H1 (cell line): ENCODE results near the gene SHISA9. TPM values are rescaled to one million over a fixed set of nuclear protein-coding genes. Genes with fewer than 3 reads are reported as not detected.

Experiments used
- CTCF ChIA-PET: fragments of 300-600 bp; sonication (Branson Sonifier 250); formaldehyde crosslinking; loops from one replicate; lab custom pipeline; 2021; ENCODE audit not compliant: partially characterized antibody; lab: Charles Lee
- POLR2A ChIA-PET: fragments of 300-600 bp; sonication (Branson Sonifier 250); formaldehyde crosslinking; loops from one replicate; lab custom pipeline; 2021; ENCODE audit warnings: inconsistent platforms; ENCODE audit not compliant: partially characterized antibody; lab: Charles Lee
- DNase-seq, 2 experiments: peaks; one replicate each; pipeline versions ENCODE4 v3.0.0 to v3.0.0-alpha.2; 2010 to 2022; ENCODE audit warnings: low spot score in 2 of 2, low read depth in 1 of 2, mixed read lengths in 1 of 2
- FAIRE-seq: peaks from 2 replicates; lab custom pipeline; 2011; peaks lifted over from hg19 to GRCh38; lab: Jason Lieb, UNC
- H2AFZ ChIP-seq: 2 replicates; pipeline ENCODE4 v1.8.1; 2012; ENCODE audit warnings: low read length, inconsistent platforms
- H2AK5ac ChIP-seq: 2 replicates; pipeline ENCODE4 v1.6.1; 2013; ENCODE audit warnings: low read depth, low read length
- H2BK120ac ChIP-seq: replicated peaks from 2 replicates; pipeline ENCODE3; 2013; ENCODE audit warnings: low read depth, low read length, inconsistent platforms
- H2BK12ac ChIP-seq: 2 replicates; pipeline ENCODE4 v1.6.1; 2013; ENCODE audit warnings: low read depth, low read length
- H2BK15ac ChIP-seq: 2 replicates; pipeline ENCODE4 v1.6.1; 2013; ENCODE audit warnings: low read length
- H2BK20ac ChIP-seq: 2 replicates; pipeline ENCODE4 v1.6.1; 2013; ENCODE audit warnings: low read length
- H2BK5ac ChIP-seq: 2 replicates; pipeline ENCODE4 v1.6.1; 2013; ENCODE audit warnings: low read depth, low read length
- H3K14ac ChIP-seq: 2 replicates; pipeline ENCODE4 v1.6.1; 2013; ENCODE audit warnings: inconsistent platforms; ENCODE audit not compliant: insufficient read length
- H3K18ac ChIP-seq: 2 replicates; pipeline ENCODE4 v1.6.1; 2013; ENCODE audit warnings: low read length; ENCODE audit errors: extremely low read depth
- H3K23ac ChIP-seq: 2 replicates; pipeline ENCODE4 v1.6.1; 2013; ENCODE audit warnings: inconsistent platforms; ENCODE audit not compliant: insufficient read length
- H3K23me2 ChIP-seq: 2 replicates; pipeline ENCODE4 v1.6.1; 2013; ENCODE audit warnings: low read depth, low read length
- H3K27ac ChIP-seq: 2 replicates; pipeline ENCODE4 v1.6.1; 2011; ENCODE audit warnings: low read depth, low read length, inconsistent platforms
- H3K27me3 ChIP-seq, 4 experiments: replicated peaks in 1 of 4; 1 replicate in 1 of 4; 2 replicates in 3 of 4; pipeline versions ENCODE4 v1.6.1 to v1.8.1; 2011 to 2013; ENCODE audit warnings: low read length in 3 of 4, mild to moderate bottlenecking in 3 of 4, inconsistent platforms in 2 of 4, mixed read lengths in 2 of 4, moderate library complexity in 1 of 4; ENCODE audit not compliant: control insufficient read depth in 3 of 4, insufficient read depth in 3 of 4; ENCODE audit errors: extremely low read depth in 1 of 4
- H3K36me3 ChIP-seq, 4 experiments: 2 replicates each; pipeline versions ENCODE4 v1.6.1 to v1.8.1; 2011 to 2013; ENCODE audit warnings: mild to moderate bottlenecking in 4 of 4, low read length in 3 of 4, moderate library complexity in 2 of 4, control low read depth in 1 of 4, inconsistent platforms in 1 of 4; ENCODE audit not compliant: insufficient read depth in 4 of 4, control insufficient read depth in 2 of 4
- H3K4ac ChIP-seq: replicated peaks from 2 replicates; pipeline ENCODE3; 2013; ENCODE audit warnings: low read length, low read depth, mixed read lengths, inconsistent platforms; ENCODE audit not compliant: insufficient read length
- H3K4me1 ChIP-seq, 4 experiments: replicated peaks in 1 of 4; 1 replicate in 1 of 4; 2 replicates in 3 of 4; pipeline versions ENCODE4 v1.6.1 to v1.8.1; 2011 to 2013; ENCODE audit warnings: low read length in 3 of 4, inconsistent platforms in 2 of 4, mixed read lengths in 1 of 4; ENCODE audit not compliant: insufficient read depth in 4 of 4, control insufficient read depth in 3 of 4
- H3K4me2 ChIP-seq, 2 experiments: 2 replicates each; pipeline versions ENCODE4 v1.6.1 to v1.8.1; 2011 to 2013; ENCODE audit warnings: low read depth in 2 of 2, low read length in 2 of 2, control low read depth in 1 of 2, inconsistent platforms in 1 of 2, mild to moderate bottlenecking in 1 of 2; ENCODE audit not compliant: insufficient read depth in 1 of 2
- H3K4me3 ChIP-seq, 4 experiments: fragments of 200-600, 300-600 bp in 1 of 4; sonication (generic), shearing (Covaris generic), sonication (Bioruptor Twin) in 1 of 4; 2 replicates each; pipeline versions ENCODE4 v1.5.1 to v1.8.1; 2011 to 2016; ENCODE audit warnings: low read length in 4 of 4, low read depth in 3 of 4, control low read depth in 2 of 4, inconsistent platforms in 2 of 4, mild to moderate bottlenecking in 2 of 4, mixed read lengths in 1 of 4, moderate library complexity in 1 of 4; ENCODE audit not compliant: insufficient read depth in 2 of 4; ENCODE audit errors: extremely low read depth in 1 of 4
- H3K56ac ChIP-seq: replicated peaks from 2 replicates; pipeline ENCODE3; 2013; ENCODE audit warnings: low read depth, mild to moderate bottlenecking, mixed read lengths, low read length, inconsistent platforms; ENCODE audit not compliant: insufficient read length
- H3K79me1 ChIP-seq: 2 replicates; pipeline ENCODE4 v1.6.1; 2013; ENCODE audit warnings: low read depth, low read length, control low read depth
- H3K79me2 ChIP-seq, 2 experiments: 2 replicates each; pipeline versions ENCODE4 v1.6.1 to v1.8.1; 2012 to 2013; ENCODE audit warnings: low read length in 2 of 2, mild to moderate bottlenecking in 2 of 2, inconsistent platforms in 1 of 2; ENCODE audit not compliant: insufficient read depth in 2 of 2, control insufficient read depth in 1 of 2
- H3K9ac ChIP-seq, 4 experiments: replicated peaks in 1 of 4; 1 replicate in 1 of 4; 2 replicates in 3 of 4; pipeline versions ENCODE4 v1.6.1 to v1.8.1; 2011 to 2013; ENCODE audit warnings: low read depth in 3 of 4, low read length in 3 of 4, control low read depth in 2 of 4, mild to moderate bottlenecking in 2 of 4, moderate library complexity in 2 of 4, inconsistent platforms in 1 of 4; ENCODE audit errors: extremely low read depth in 1 of 4
- H3K9me3 ChIP-seq, 2 experiments: 2 replicates each; pipeline versions ENCODE4 v1.6.1 to v1.8.1; 2012 to 2013; ENCODE audit warnings: mild to moderate bottlenecking in 2 of 2, moderate library complexity in 2 of 2, control low read depth in 1 of 2, inconsistent platforms in 1 of 2, low read depth in 1 of 2, low read length in 1 of 2, mixed read lengths in 1 of 2; ENCODE audit not compliant: insufficient read depth in 2 of 2
- H4K20me1 ChIP-seq, 2 experiments: replicated peaks in 1 of 2; 2 replicates each; pipeline versions ENCODE3 to v1.8.1; 2011 to 2013; ENCODE audit warnings: inconsistent platforms in 2 of 2, low read length in 2 of 2, mild to moderate bottlenecking in 1 of 2; ENCODE audit not compliant: insufficient read depth in 2 of 2, control insufficient read depth in 1 of 2
- H4K5ac ChIP-seq: 2 replicates; pipeline ENCODE4 v1.6.1; 2013; ENCODE audit warnings: low read length, low read depth, mixed read lengths, inconsistent platforms; ENCODE audit not compliant: insufficient read length
- H4K8ac ChIP-seq: 2 replicates; pipeline ENCODE4 v1.8.0; 2013; ENCODE audit warnings: mild to moderate bottlenecking, moderate library complexity, low read length, inconsistent platforms; ENCODE audit not compliant: insufficient read depth; ENCODE audit errors: extremely low read depth
- H4K91ac ChIP-seq: replicated peaks from 2 replicates; pipeline ENCODE3; 2013; ENCODE audit warnings: low read length, mixed read lengths, inconsistent platforms; ENCODE audit not compliant: insufficient read length
- POU5F1 ChIP-seq: IDR thresholded peaks from 2 replicates; pipeline ENCODE4 v1.6.1; 2011; ENCODE audit warnings: low read depth, mild to moderate bottlenecking, low read length, moderate library complexity
- RBBP5 ChIP-seq: IDR thresholded peaks from 2 replicates; pipeline ENCODE4 v1.7.1; 2012; ENCODE audit warnings: low read depth, mild to moderate bottlenecking, inconsistent platforms, low read length, moderate library complexity, borderline replicate concordance
- WGBS, 2 experiments: shearing (Covaris generic) in 1 of 2; methylation state at CpG; one replicate each; pipeline versions ENCODE4 v1.1.6 to v1.1.7; 2013 to 2015; ENCODE audit warnings: low lambda C conversion rate in 2 of 2, mixed read lengths in 2 of 2, inconsistent platforms in 1 of 2, low coverage in 1 of 2, missing lambda C conversion rate in 1 of 2; ENCODE audit not compliant: insufficient replicate concordance in 2 of 2, insufficient coverage in 1 of 2, insufficient read length in 1 of 2; ENCODE audit errors: extremely low coverage in 1 of 2, missing lambda C conversion rate in 1 of 2; 5-methylcytosine and 5-hydroxymethylcytosine counted together
- polyA plus RNA-seq, 7 experiments: library from polyadenylated mRNA; depleted of rRNA in 3 of 7; stranded (reverse) in 5 of 7; unstranded in 2 of 7; fragments of >200 nt in 5 of 7; fragments of 200-250 nt in 2 of 7; gene quantifications; 1 replicate in 5 of 7; 2 replicates in 1 of 7; 4 replicates in 1 of 7; pipeline versions ENCODE4 v1.2.1 to v1.2.3, GENCODE V29; 2011 to 2013; ENCODE audit warnings: missing spikeins in 2 of 7, mixed read lengths in 2 of 7
- total RNA-seq: library from RNA; stranded (reverse); fragmentation: NEBNext Ultra II Directional; extraction: Animal tissue kit (Norgen Biotek cat#: 25700); gene quantifications from 2 replicates; pipeline ENCODE4 v1.2.1, GENCODE V29; 2021

The SHISA9 gene
- total and polyA plus RNA-seq, 2 of the 8 experiments (the other 6 are each of a cell fraction or from before 2014, with no cell fraction given) = 25.6 to 39.8 TPM

DNA sequence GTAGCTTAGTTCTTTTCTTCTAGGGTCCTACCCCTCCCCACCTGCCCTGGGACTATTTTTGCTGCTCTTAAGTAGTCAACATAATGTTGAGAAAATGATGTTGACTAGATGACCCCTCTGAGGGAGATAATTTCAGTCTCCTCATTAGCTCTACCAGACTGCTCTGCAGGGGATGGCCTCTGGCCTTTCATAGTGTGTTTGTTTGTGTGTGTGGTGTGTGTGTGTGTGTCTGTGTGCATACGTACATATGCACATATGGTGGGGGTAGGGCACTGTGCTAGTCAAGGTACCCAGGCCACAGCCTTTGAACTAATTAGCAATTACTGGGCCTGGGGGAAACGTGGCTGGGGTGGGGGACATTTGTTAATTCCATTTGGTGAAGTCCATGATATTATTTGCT is 254.0 kb downstream of the SHISA9 start:
- H2AK5ac ChIP-seq = no peak overlapping the region
- no peak for FAIRE-seq
- TF ChIP-seq POU5F1 = 0 out of 2 replicates have a peak, but pooled peaks have one; percentile 23
- TF ChIP-seq RBBP5 = no peak
- no peak overlapping the region; a peak in 1 of 7 replicates for H3K9ac ChIP-seq
- no peak overlapping the region for H3K23ac ChIP-seq
- H3K56ac ChIP-seq = no peak overlapping the region
- H3K4ac ChIP-seq = no peak overlapping the region
- H3K4me2 ChIP-seq = peak overlapping the region; percentile 12 to 23; a peak in 2 of 4 replicates
- H2BK5ac ChIP-seq = no peak overlapping the region
- peaks cover 4% of the 10 kb centered on the region; the same call in 1 of the 2 replicates for H3K23me2 ChIP-seq
- H3K18ac ChIP-seq = no peak overlapping the region
- POLR2A ChIA-PET = interaction anchor here (0.6 kb wide), 1 partner anchor 904 kb away, joined by 4 read pairs; no protein-coding TSS in a partner anchor
- H4K8ac ChIP-seq = no peak overlapping the region
- CTCF ChIA-PET = interaction anchor here (0.8 kb wide), 1 partner anchor 19 kb away, joined by 3 read pairs; no protein-coding TSS in a partner anchor
- no peaks in the 10 kb centered on the region for H3K27me3 ChIP-seq
- H2BK15ac ChIP-seq = peak overlapping the region; percentile 61; the same call in 1 of the 2 replicates
- no peaks in the 10 kb centered on the region for H4K20me1 ChIP-seq
- 0 out of 2 replicates have a peak overlapping the region, but pooled peaks have one; percentile 72 for H2BK20ac ChIP-seq
- no peak overlapping the region for H3K27ac ChIP-seq
- 60% methylated on average over 2 of the region's 2 CpGs; no CpG with 5 or more reads in 1 of the 2 experiments for WGBS, 2 experiments
- peak overlapping the region; percentile 69; the same call in 1 of the 2 replicates for H2BK12ac ChIP-seq
- no peak for DNase-seq
- no peak overlapping the region for H3K14ac ChIP-seq
- no peak overlapping the region for H2BK120ac ChIP-seq
- H3K79me2 ChIP-seq = peaks cover 0 to 50% of the 10 kb centered on the region in 2 experiments; a peak in 3 of 4 replicates
- no peak overlapping the region for H4K91ac ChIP-seq
- H3K4me1 ChIP-seq = peaks cover 5 to 35% (median 22%) of the 10 kb centered on the region in 4 experiments
- H3K36me3 ChIP-seq = no peaks in the 10 kb centered on the region
- H3K79me1 ChIP-seq = peaks cover 4% of the 10 kb centered on the region; the same call in 1 of the 2 replicates
- H4K5ac ChIP-seq = no peak overlapping the region
- H3K4me3 ChIP-seq = no peak overlapping the region
- H3K9me3 ChIP-seq = no peaks in the 10 kb centered on the region
- H2AFZ ChIP-seq = no peak overlapping the region
